CD4-positive, alpha-beta T cell treated with Interleukin-17A for 4 hours (primary cell): ENCODE results near the gene TMEM38A.
"Not testable (repeated sequence)": the region's sequence is repeated elsewhere in the genome, so short reads cannot be mapped to it uniquely, and the experiment has no call there.

ENCODE experiments used
- DNase-seq: peaks from one replicate; pipeline ENCODE4 v3.0.0-alpha.2; 2020; ENCODE audit warnings: mixed read lengths

Gene TMEM38A

GRCh38 chr19:16638666-16639065 lies 22.3 kb upstream of the TMEM38A start:
- DNase-seq, result no peak

- DNase-seq, result no peak
These were observed 20.0 kb upstream of the TMEM38A start for GRCh38 chr19:16640951-16641350.

GRCh38 chr19:16641695-16642094 lies 19.2 kb upstream of the TMEM38A start:
- no peak for DNase-seq

GRCh38 chr19:16645140-16645539 lies 15.8 kb upstream of the TMEM38A start:
- DNase-seq, result no peak

- no peak for DNase-seq
These were observed 11.2 kb upstream of the TMEM38A start for GRCh38 chr19:16649734-16650133.

- no peak for DNase-seq
These were observed 10.1 kb upstream of the TMEM38A start for GRCh38 chr19:16650821-16651220.

- DNase-seq, result not testable (repeated sequence)
These were observed 9.3 kb upstream of the TMEM38A start for GRCh38 chr19:16651421-16652188.

GRCh38 chr19:16652854-16653253 lies 8.1 kb upstream of the TMEM38A start:
- DNase-seq, result no peak

- DNase-seq, result no peak
These were observed 6.8 kb upstream of the TMEM38A start for GRCh38 chr19:16654140-16654539.

- DNase-seq, result no peak
These were observed 6.3 kb upstream of the TMEM38A start for GRCh38 chr19:16654627-16655026.

- no peak for DNase-seq
These were observed 5.2 kb upstream of the TMEM38A start for GRCh38 chr19:16655727-16656126.

- no peak for DNase-seq
These were observed 3.6 kb upstream of the TMEM38A start for GRCh38 chr19:16657384-16657783.

- DNase-seq, result no peak
These were observed 1.5 kb upstream of the TMEM38A start for GRCh38 chr19:16659464-16659831.

- DNase-seq, result peak; percentile 99
These were observed 869 bp upstream of the TMEM38A start, which contains the start of gene SMIM7 for GRCh38 chr19:16659832-16660708. TSS of gene SMIM7 (minus strand) at chr19:16660144. CDS start at chr19:16660110, 34 bp downstream.

GRCh38 chr19:16661480-16662034 lies 618 bp downstream of the TMEM38A start:
- peak; percentile 4 for DNase-seq

- no peak for DNase-seq
These were observed 7.2 kb downstream of the TMEM38A start for GRCh38 chr19:16668176-16668575.

GRCh38 chr19:16668702-16669101 lies 7.8 kb downstream of the TMEM38A start:
- DNase-seq, result not testable (repeated sequence)

- DNase-seq, result no peak
These were observed 9.4 kb downstream of the TMEM38A start for GRCh38 chr19:16670291-16670690.

- DNase-seq, result no peak
These were observed 10.8 kb downstream of the TMEM38A start for GRCh38 chr19:16671652-16672274.

- DNase-seq, result no peak
These were observed 12.3 kb downstream of the TMEM38A start for GRCh38 chr19:16673231-16673630.

- DNase-seq, result not testable (repeated sequence)
These were observed 12.9 kb downstream of the TMEM38A start for GRCh38 chr19:16673839-16674238.

- DNase-seq, result no peak
These were observed 15.3 kb downstream of the TMEM38A start for GRCh38 chr19:16676101-16676798.
